ENCODE results near the gene SH2D6.

SH2D6 gene

DNA sequence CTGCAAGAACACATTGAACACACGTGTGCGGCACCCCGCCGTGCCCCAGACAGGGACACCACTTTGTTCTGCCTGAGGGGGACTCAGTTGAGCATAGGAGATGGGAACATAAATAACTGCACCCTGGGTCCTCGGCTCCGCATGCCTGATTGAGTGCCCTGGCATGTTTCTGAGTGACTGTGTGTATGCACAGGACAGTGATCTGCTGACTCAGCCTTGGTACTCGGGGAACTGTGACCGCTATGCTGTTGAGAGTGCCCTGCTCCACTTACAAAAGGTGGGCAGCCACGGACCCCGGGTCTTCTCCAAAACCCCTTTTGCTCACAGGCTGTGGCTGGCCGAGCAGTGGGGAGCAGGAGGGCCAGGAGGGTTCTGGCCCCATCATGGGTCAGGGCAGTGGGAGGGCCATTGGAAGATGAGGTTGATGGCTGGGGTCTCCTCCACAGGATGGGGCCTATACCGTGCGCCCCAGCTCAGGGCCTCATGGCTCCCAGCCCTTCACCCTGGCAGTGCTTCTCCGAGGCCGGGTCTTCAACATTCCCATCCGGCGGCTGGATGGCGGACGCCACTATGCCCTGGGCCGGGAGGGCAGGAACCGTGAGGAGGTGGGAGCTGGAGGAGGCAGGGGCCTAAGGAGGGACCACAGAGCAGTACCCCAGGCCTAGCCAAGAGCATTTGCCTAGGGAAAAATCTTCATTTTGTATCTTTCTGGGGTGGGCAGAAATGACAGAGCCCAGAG lies 16.9 kb downstream of the SH2D6 start:
- H3K14ac ChIP-seq (ENCODE audit: low read length): no peak overlapping the region
- no peaks in the 10 kb centered on the region for H3K27me3 ChIP-seq (ENCODE audit: insufficient read depth, low read length)
- H3K4me1 ChIP-seq (ENCODE audit: control insufficient read depth in 1 of 2, insufficient read depth in 2 of 2, low read length in 2 of 2): peaks cover 8 to 10% of the 10 kb centered on the region in 2 experiments
- H3K36me3 ChIP-seq (ENCODE audit: control insufficient read depth in 1 of 2, insufficient read depth in 2 of 2, low read length in 2 of 2): no peaks in the 10 kb centered on the region
- H3K9ac ChIP-seq (ENCODE audit: low read length): no peak overlapping the region
- H3K4me2 ChIP-seq (ENCODE audit: low read length): no peak overlapping the region
- H3K9me3 ChIP-seq (ENCODE audit: insufficient read depth, low read depth, low read length): peaks cover 4% of the 10 kb centered on the region
- H4K91ac ChIP-seq (ENCODE audit: low read depth, low read length): no peak overlapping the region
- H2AK5ac ChIP-seq (ENCODE audit: low read length): no peak overlapping the region
- H4K8ac ChIP-seq (ENCODE audit: low read depth, low read length): no peak overlapping the region
- H2BK5ac ChIP-seq (ENCODE audit: low read depth, low read length, poor library complexity): no peak overlapping the region
- WGBS (ENCODE audit: extremely low coverage, insufficient coverage, insufficient read length): no CpG with 5 or more reads among the region's 21 CpGs
- peaks cover 6% of the 10 kb centered on the region for H3K79me1 ChIP-seq (ENCODE audit: low read length)
- no peak overlapping the region for H3K27ac ChIP-seq (ENCODE audit: low read depth, low read length)
- no peak overlapping the region for H3K4ac ChIP-seq (ENCODE audit: low read depth, low read length)
- no peak overlapping the region for H4K12ac ChIP-seq (ENCODE audit: low read depth, low read length)
- no peak overlapping the region for H2AFZ ChIP-seq (ENCODE audit: insufficient read depth, low read length, poor library complexity)
- H3K79me2 ChIP-seq (ENCODE audit: control insufficient read depth, insufficient read depth, low read length, poor library complexity): peaks cover 3% of the 10 kb centered on the region
- no peak overlapping the region for H2BK12ac ChIP-seq (ENCODE audit: low read length)
- H3K23ac ChIP-seq (ENCODE audit: low read length): no peak overlapping the region
- H2BK120ac ChIP-seq (ENCODE audit: insufficient read depth, low read length, poor library complexity): no peak overlapping the region
- H3K18ac ChIP-seq (ENCODE audit: low read length): no peak overlapping the region
- no peak for DNase-seq
- no peak overlapping the region for H3K4me3 ChIP-seq (ENCODE audit: low read depth, low read length)

DNA sequence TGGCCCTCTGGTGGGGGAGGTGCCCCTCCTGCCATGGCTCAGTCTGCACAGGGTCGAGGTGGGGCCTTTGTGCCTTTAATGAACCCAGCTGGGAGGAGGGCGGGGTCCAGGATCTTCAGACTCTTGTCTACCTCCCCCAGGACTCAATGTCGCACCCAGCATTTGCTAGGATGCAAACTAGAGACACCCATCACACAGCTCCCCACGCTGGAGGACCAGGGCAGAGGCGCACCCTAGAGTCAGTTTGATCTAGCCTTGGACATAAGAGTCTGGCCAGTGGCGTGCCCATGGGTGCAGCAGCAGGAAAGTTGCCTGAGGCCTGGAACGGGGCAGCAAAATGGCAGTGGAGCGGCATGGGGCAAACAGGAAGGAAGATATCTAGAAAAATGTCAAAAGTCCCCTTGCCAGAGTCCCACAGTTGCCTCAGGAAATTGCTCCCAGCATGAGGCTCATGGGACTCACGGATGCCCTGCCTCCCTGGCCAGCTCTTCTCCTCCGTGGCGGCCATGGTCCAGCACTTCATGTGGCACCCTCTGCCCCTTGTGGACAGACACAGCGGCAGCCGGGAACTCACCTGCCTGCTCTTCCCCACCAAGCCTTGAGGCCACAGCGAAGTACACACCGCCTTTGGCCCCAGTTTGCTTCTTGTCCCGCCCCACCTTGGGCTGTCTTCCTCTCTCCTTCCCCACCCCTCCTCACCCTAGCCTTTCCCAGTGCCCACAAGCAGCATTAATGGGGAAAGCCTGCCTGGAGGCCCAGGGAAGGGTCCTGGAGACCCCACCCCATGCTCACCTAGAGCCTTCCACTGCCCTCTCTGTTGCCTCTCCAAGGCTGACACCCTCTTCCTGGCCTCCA lies 17.7 kb downstream of the SH2D6 start:
- Histone ChIP-seq H3K14ac (ENCODE audit: low read length) (no peak overlapping the region), H4K8ac (ENCODE audit: low read depth, low read length) (no peak overlapping the region), H4K12ac (ENCODE audit: low read depth, low read length) (no peak overlapping the region), H3K27ac (ENCODE audit: low read depth, low read length) (no peak overlapping the region), H2BK120ac (ENCODE audit: insufficient read depth, low read length, poor library complexity) (no peak overlapping the region), H3K9me3 (ENCODE audit: insufficient read depth, low read depth, low read length) (peaks cover 2% of the 10 kb centered on the region), H3K23ac (ENCODE audit: low read length) (no peak overlapping the region), H3K4me1 (ENCODE audit: control insufficient read depth in 1 of 2, insufficient read depth in 2 of 2, low read length in 2 of 2) (peaks cover 8 to 10% of the 10 kb centered on the region in 2 experiments), H3K27me3 (ENCODE audit: insufficient read depth, low read length) (no peaks in the 10 kb centered on the region), H3K9ac (ENCODE audit: low read length) (no peak overlapping the region), H3K4ac (ENCODE audit: low read depth, low read length) (no peak overlapping the region), H4K91ac (ENCODE audit: low read depth, low read length) (no peak overlapping the region), H3K18ac (ENCODE audit: low read length) (no peak overlapping the region), H2BK12ac (ENCODE audit: low read length) (no peak overlapping the region), H2AK5ac (ENCODE audit: low read length) (peak overlapping the region; percentile 24), H3K4me3 (ENCODE audit: low read depth, low read length) (peak overlapping the region; percentile 23), H2AFZ (ENCODE audit: insufficient read depth, low read length, poor library complexity) (no peak overlapping the region), H3K79me2 (ENCODE audit: control insufficient read depth, insufficient read depth, low read length, poor library complexity) (peaks cover 3% of the 10 kb centered on the region), H3K36me3 (ENCODE audit: control insufficient read depth in 1 of 2, insufficient read depth in 2 of 2, low read length in 2 of 2) (no peaks in the 10 kb centered on the region), H2BK5ac (ENCODE audit: low read depth, low read length, poor library complexity) (no peak overlapping the region), H3K4me2 (ENCODE audit: low read length) (no peak overlapping the region), H3K79me1 (ENCODE audit: low read length) (peaks cover 6% of the 10 kb centered on the region)
- no CpG with 5 or more reads among the region's 16 CpGs for WGBS (ENCODE audit: extremely low coverage, insufficient coverage, insufficient read length)
- no peak for DNase-seq

DNA sequence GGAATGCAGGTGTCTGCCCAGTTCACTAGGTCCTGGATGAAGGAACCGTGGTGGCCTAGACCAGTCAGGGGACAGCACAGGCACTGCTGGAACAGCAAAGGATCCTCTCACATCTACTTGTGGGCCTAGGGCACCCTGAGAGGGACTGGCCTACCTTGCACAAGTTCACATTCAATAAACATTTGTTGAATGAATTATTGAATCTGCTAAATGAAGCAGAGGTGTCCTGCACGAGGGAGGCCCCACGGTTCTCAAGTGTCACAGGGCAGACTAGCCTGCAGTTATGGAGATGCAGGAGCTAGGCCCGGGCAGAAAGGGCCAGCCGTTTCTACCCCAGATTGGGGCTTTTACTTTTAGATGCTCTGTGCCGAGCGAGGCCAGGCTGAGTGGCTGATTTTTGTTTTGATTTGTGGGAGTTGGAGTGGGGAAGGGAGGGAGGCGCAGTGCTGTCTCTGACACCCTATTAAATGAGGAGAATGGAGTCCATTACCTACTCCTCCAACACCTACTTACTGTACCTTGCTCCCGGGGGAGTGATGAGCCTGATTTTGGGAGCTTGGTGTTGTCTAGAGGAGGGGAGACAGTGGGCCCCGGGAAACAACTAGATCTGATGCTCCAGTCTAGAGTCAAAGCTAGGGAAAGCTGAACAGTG lies 18.4 kb downstream of the SH2D6 start:
- peak overlapping the region; percentile 96 for H3K4me2 ChIP-seq (ENCODE audit: low read length)

DNA sequence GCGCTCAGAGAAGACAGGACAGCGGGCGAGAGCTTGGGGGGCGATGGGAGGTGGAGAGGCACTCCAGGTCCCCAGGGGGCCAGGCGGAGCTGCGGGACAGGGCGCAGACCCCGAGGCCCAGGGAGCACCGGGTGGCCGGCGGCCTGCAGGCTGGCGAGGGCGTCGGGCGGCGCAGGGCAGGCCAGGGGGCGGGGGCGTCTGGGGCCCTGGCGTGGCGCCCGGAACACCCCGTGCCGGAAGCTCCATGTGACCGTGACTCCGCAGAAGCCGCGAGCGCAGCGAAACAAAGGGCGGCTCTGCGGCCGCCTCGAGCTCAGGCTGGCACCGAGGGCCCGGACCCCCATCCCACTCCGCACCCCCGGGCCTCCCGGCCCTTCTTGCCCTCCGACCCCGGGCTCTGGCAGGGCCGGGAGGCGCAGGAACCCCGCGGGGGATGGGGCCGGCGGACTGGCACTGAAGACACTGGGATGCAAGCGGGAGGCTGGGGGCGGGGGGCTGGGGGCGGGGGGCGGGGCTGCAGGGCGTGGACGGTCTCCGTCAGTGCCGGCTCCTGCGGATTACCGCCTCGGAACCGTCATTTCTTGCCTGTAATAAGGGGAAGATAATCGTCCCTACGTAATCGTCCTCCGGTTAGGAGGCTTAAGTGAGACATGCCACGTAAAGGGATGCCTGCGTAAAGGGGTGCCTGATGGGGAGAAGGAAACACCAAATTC lies 19.1 kb downstream of the SH2D6 start:
- peak overlapping the region; percentile 85 for H2AFZ ChIP-seq (ENCODE audit: insufficient read depth, low read length, poor library complexity)
- H4K8ac ChIP-seq (ENCODE audit: low read depth, low read length): peak overlapping the region; percentile 97
- peak overlapping the region; percentile 27 for H2BK12ac ChIP-seq (ENCODE audit: low read length)
- peak overlapping the region; percentile 88 for H4K12ac ChIP-seq (ENCODE audit: low read depth, low read length)
- H3K18ac ChIP-seq (ENCODE audit: low read length): peak overlapping the region; percentile 76
- no peaks in the 10 kb centered on the region for H3K27me3 ChIP-seq (ENCODE audit: insufficient read depth, low read length)
- H3K14ac ChIP-seq (ENCODE audit: low read length): peak overlapping the region; percentile 78
- H3K4ac ChIP-seq (ENCODE audit: low read depth, low read length): peak overlapping the region; percentile 36
- no peak overlapping the region for H2BK5ac ChIP-seq (ENCODE audit: low read depth, low read length, poor library complexity)
- H3K9ac ChIP-seq (ENCODE audit: low read length): peak overlapping the region; percentile 70
- peak overlapping the region; percentile 96 for H3K4me2 ChIP-seq (ENCODE audit: low read length)
- peaks cover 3% of the 10 kb centered on the region for H3K79me2 ChIP-seq (ENCODE audit: control insufficient read depth, insufficient read depth, low read length, poor library complexity)
- H3K23ac ChIP-seq (ENCODE audit: low read length): no peak overlapping the region
- H2BK120ac ChIP-seq (ENCODE audit: insufficient read depth, low read length, poor library complexity): peak overlapping the region; percentile 75
- H3K36me3 ChIP-seq (ENCODE audit: control insufficient read depth in 1 of 2, insufficient read depth in 2 of 2, low read length in 2 of 2): no peaks in the 10 kb centered on the region
- no CpG with 5 or more reads among the region's 64 CpGs for WGBS (ENCODE audit: extremely low coverage, insufficient coverage, insufficient read length)
- peaks cover 2% of the 10 kb centered on the region for H3K9me3 ChIP-seq (ENCODE audit: insufficient read depth, low read depth, low read length)
- H3K4me3 ChIP-seq (ENCODE audit: low read depth, low read length): peak overlapping the region; percentile 64
- H4K91ac ChIP-seq (ENCODE audit: low read depth, low read length): peak overlapping the region; percentile 72
- peaks cover 6% of the 10 kb centered on the region for H3K79me1 ChIP-seq (ENCODE audit: low read length)
- DNase-seq: peak in 1 of 2 donors; percentile 50
- H2AK5ac ChIP-seq (ENCODE audit: low read length): peak overlapping the region; percentile 86
- no peak overlapping the region for H3K27ac ChIP-seq (ENCODE audit: low read depth, low read length)
- peaks cover 8 to 10% of the 10 kb centered on the region in 2 experiments for H3K4me1 ChIP-seq (ENCODE audit: control insufficient read depth in 1 of 2, insufficient read depth in 2 of 2, low read length in 2 of 2)

More for the DNA sequence above, 18.4 kb downstream of the SH2D6 start:
- Histone ChIP-seq H4K8ac (ENCODE audit: low read depth, low read length) (peak overlapping the region; percentile 97), H3K4me1 (ENCODE audit: control insufficient read depth in 1 of 2, insufficient read depth in 2 of 2, low read length in 2 of 2) (peaks cover 8 to 10% of the 10 kb centered on the region in 2 experiments), H3K14ac (ENCODE audit: low read length) (peak overlapping the region; percentile 78), H3K9ac (ENCODE audit: low read length) (no peak overlapping the region), H4K12ac (ENCODE audit: low read depth, low read length) (peak overlapping the region; percentile 88), H3K79me1 (ENCODE audit: low read length) (peaks cover 6% of the 10 kb centered on the region), H3K23ac (ENCODE audit: low read length) (no peak overlapping the region), H2BK120ac (ENCODE audit: insufficient read depth, low read length, poor library complexity) (peak overlapping the region; percentile 75), H3K4me3 (ENCODE audit: low read depth, low read length) (peak overlapping the region; percentile 23), H3K79me2 (ENCODE audit: control insufficient read depth, insufficient read depth, low read length, poor library complexity) (peaks cover 3% of the 10 kb centered on the region), H3K27ac (ENCODE audit: low read depth, low read length) (no peak overlapping the region), H2BK5ac (ENCODE audit: low read depth, low read length, poor library complexity) (no peak overlapping the region), H3K36me3 (ENCODE audit: control insufficient read depth in 1 of 2, insufficient read depth in 2 of 2, low read length in 2 of 2) (no peaks in the 10 kb centered on the region), H3K9me3 (ENCODE audit: insufficient read depth, low read depth, low read length) (peaks cover 2% of the 10 kb centered on the region), H4K91ac (ENCODE audit: low read depth, low read length) (peak overlapping the region; percentile 72), H2AFZ (ENCODE audit: insufficient read depth, low read length, poor library complexity) (peak overlapping the region; percentile 85), H3K27me3 (ENCODE audit: insufficient read depth, low read length) (no peaks in the 10 kb centered on the region), H3K18ac (ENCODE audit: low read length) (peak overlapping the region; percentile 76), H3K4ac (ENCODE audit: low read depth, low read length) (peak overlapping the region; percentile 36), H2BK12ac (ENCODE audit: low read length) (peak overlapping the region; percentile 27), H2AK5ac (ENCODE audit: low read length) (peak overlapping the region; percentile 86)
- DNase-seq: no peak
- WGBS (ENCODE audit: extremely low coverage, insufficient coverage, insufficient read length): no CpG with 5 or more reads among the region's 10 CpGs
